ENCODE results near the gene RBMS3.

DNA sequence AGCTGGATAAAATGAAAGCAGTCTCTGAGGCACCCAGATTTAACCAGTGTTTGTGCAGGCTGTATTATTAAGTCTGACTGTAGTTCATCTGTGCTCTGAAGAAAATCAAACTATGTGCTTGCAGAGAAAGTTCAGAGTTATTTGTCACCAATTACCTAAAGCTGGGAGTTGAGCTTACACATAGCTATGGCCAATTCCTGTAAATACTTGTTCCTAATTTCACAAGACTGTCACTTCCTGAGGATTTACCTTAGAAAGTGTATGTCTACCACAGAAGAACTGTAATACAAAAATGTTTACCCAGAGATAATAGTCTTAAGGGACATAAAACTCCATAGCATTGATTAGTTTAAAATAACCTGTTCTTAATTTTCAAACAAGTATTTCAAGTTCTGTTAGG, 697.2 kb downstream of the RBMS3 start:
- TF ChIP-seq POLR2A (IDR thresholded peaks at IDR 0.05; ENCODE audit: low read length) = no peak
- TF ChIP-seq GATA1 (IDR thresholded peaks at IDR 0.05; ENCODE audit: low read depth, low read length) = no peak

All from erythroblast (primary cell).